Osteoblast (primary cell): ENCODE data around the gene GOLGA6L26. TPM values are rescaled to one million over a fixed set of nuclear protein-coding genes. Genes with fewer than 3 reads are reported as not detected.
"Not testable (repeated sequence)": the region's sequence is repeated elsewhere in the genome, so short reads cannot be mapped to it uniquely, and the experiment has no call there.

Experiments
- DNase-seq: peaks from one replicate; pipeline ENCODE4 v3.0.0; 2011; ENCODE audit warnings: low spot score, mixed read lengths; ENCODE audit not compliant: insufficient read length; ENCODE audit errors: missing footprints
- H2AFZ ChIP-seq: 2 replicates; pipeline ENCODE4 v1.6.0; 2011; ENCODE audit warnings: mild to moderate bottlenecking, low read length
- H3K27ac ChIP-seq: 2 replicates; pipeline ENCODE4 v1.5.1; 2011; ENCODE audit warnings: mild to moderate bottlenecking, low read depth, low read length, moderate library complexity
- H3K27me3 ChIP-seq: 2 replicates; pipeline ENCODE4 v1.6.0; 2012; ENCODE audit warnings: mild to moderate bottlenecking, control low read depth, inconsistent platforms, low read length, moderate library complexity; ENCODE audit not compliant: insufficient read depth
- H3K36me3 ChIP-seq: 2 replicates; pipeline ENCODE4 v1.5.1; 2011; ENCODE audit warnings: mild to moderate bottlenecking, low read length, control low read depth, moderate library complexity; ENCODE audit not compliant: insufficient read depth
- H3K4me1 ChIP-seq: 2 replicates; pipeline ENCODE4 v1.5.1; 2011; ENCODE audit warnings: mild to moderate bottlenecking, low read length, control low read depth, moderate library complexity; ENCODE audit not compliant: insufficient read depth
- H3K4me2 ChIP-seq: 2 replicates; pipeline ENCODE4 v1.6.0; 2011; ENCODE audit warnings: mild to moderate bottlenecking, low read length; ENCODE audit not compliant: insufficient read depth
- H3K4me3 ChIP-seq: fragments of 200-600 bp; sonication (generic); 3 replicates; pipeline ENCODE4 v1.5.1; 2012; ENCODE audit warnings: mild to moderate bottlenecking, low read length, inconsistent platforms; ENCODE audit not compliant: insufficient read depth
- H3K79me2 ChIP-seq: 2 replicates; pipeline ENCODE4 v1.6.0; 2012; ENCODE audit warnings: mild to moderate bottlenecking, low read length, control low read depth, inconsistent platforms; ENCODE audit not compliant: insufficient read depth
- H3K9me3 ChIP-seq: 2 replicates; pipeline ENCODE4 v1.5.1; 2011; ENCODE audit warnings: low read depth, low read length, control low read depth
- H4K20me1 ChIP-seq: 2 replicates; pipeline ENCODE4 v1.6.0; 2012; ENCODE audit warnings: mild to moderate bottlenecking, low read length, control low read depth; ENCODE audit not compliant: insufficient read depth
- total RNA-seq: library from RNA; depleted of rRNA; stranded (reverse); fragments of >200 nt; gene quantifications from 2 replicates; pipeline ENCODE4 v1.2.3, GENCODE V29; 2012

The GOLGA6L26 gene, protein sequence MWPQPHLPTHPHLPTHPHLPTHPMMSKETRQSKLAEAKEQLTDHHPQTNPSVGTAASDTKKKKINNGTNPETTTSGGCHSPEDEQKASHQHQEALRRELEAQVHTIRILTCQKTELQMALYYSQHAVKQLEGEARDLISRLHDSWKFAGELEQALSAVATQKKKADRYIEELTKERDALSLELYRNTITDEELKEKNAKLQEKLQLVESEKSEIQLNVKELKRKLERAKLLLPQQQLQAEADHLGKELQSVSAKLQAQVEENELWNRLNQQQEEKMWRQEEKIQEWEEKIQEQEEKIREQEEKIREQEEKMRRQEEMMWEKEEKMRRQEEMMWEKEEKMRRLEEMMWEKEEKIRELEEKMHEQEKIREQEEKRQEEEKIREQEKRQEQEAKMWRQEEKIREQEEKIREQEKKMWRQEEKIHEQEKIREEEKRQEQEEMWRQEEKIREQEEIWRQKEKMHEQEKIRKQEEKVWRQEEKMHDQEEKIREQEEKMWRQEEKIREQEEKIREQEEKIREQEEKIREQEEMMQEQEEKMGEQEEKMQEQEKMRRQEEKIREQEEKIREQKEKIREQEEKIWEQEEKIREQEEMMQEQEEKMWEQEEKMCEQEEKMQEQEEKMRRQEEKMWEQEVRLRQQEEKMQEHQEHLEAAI
- not detected in 2 replicates for total RNA-seq

DNA sequence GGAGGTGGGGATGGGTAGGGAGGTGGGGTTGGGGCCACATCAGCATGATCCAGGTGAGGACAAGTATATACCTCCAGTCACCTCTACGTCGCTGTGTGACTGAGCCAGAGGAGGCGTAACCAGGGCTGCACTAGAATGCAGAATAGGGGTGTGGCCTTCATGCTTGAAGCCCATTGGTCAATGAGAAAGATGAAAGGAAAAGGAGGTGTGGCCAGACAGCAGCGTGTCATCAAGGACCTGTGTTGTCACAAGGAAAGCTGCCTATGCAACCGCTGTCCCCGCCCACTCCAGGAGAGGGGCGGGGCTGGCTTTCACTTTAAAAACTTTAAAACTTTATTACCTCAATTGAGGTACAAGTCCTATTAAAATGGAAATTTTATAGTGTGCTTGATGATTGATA, at the start of gene GOLGA6L26:
GOLGA6L26 (minus strand) TSS at position 101 of the 400 bp plus-strand sequence; CDS start at position 40, 61 bp downstream.
- not testable (repeated sequence) for H3K27ac ChIP-seq, H3K4me3 ChIP-seq, H3K4me2 ChIP-seq, H3K9me3 ChIP-seq, H2AFZ ChIP-seq, H3K79me2 ChIP-seq, H3K27me3 ChIP-seq, DNase-seq, H3K36me3 ChIP-seq, H3K4me1 ChIP-seq, H4K20me1 ChIP-seq

DNA sequence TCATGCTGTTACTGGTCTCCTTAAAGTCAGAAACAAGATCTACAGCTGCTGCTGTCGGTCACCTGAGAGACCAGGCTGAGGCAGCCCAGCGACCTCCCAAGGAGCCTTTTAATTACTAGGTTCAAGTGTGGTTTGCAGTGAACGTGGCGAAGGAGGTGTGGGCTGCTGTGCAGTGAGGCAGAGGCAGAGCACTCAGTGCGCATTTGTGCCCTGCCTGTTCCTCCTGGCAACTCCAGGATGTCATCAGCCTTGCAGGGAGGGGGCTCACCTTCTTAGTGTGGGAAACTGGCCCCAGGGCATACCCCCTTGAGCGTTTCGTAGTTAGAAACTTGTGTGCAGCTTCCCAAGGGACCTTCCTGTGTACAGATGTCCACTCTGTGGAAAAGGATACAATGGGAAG, 47.2 kb upstream of the GOLGA6L26 start:
- H4K20me1 ChIP-seq, H3K36me3 ChIP-seq, H3K9me3 ChIP-seq, H3K27me3 ChIP-seq, H3K4me1 ChIP-seq, H3K79me2 ChIP-seq, H3K27ac ChIP-seq, DNase-seq, H3K4me2 ChIP-seq, H2AFZ ChIP-seq, H3K4me3 ChIP-seq: not testable (repeated sequence)

DNA sequence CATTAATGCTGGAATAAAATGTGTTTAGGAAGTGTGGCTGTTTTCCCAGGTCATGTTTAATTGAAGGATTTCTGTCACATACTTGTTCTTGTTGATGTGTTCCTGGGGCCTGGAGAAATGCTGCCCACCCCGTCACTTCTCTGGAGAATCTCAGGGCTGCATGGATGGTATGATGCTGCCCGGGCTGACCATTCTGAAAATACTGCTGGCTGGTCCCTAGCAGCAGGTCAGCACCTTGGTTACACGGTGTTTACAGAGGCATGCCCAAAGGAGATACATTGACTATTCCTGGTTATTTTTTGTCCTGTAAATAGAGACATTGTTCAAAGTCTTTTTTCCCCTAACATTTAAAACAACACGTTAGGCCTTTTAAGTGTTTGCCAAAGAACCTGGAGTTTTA, 46.7 kb upstream of the GOLGA6L26 start:
- not testable (repeated sequence) for DNase-seq, H3K9me3 ChIP-seq, H3K27ac ChIP-seq, H3K4me1 ChIP-seq, H3K4me2 ChIP-seq, H3K27me3 ChIP-seq, H4K20me1 ChIP-seq, H2AFZ ChIP-seq, H3K79me2 ChIP-seq, H3K36me3 ChIP-seq, H3K4me3 ChIP-seq

DNA sequence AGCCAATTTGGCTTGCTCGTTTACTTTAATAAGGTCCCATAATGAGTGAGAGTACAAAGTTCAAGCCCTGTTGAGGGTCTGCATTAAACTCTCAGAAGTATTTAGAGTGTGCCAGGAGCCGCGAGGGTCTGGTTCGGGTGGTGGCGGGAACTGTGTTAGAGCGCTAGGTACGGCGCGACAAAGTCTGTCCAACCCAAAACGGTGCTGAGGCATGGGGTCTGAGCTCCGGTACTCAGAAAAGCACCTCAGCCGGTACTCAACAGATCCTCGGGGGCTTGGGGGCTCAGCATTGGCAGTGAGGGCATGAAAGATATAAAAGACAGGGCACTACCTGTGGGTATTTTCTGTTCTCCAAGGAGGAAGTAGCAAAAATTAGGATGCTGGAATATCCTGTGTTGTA, 45.0 kb upstream of the GOLGA6L26 start:
- H3K27ac ChIP-seq, H3K36me3 ChIP-seq, H3K4me2 ChIP-seq, DNase-seq, H3K4me3 ChIP-seq, H3K79me2 ChIP-seq, H3K27me3 ChIP-seq, H4K20me1 ChIP-seq, H3K4me1 ChIP-seq, H3K9me3 ChIP-seq, H2AFZ ChIP-seq: not testable (repeated sequence)

DNA sequence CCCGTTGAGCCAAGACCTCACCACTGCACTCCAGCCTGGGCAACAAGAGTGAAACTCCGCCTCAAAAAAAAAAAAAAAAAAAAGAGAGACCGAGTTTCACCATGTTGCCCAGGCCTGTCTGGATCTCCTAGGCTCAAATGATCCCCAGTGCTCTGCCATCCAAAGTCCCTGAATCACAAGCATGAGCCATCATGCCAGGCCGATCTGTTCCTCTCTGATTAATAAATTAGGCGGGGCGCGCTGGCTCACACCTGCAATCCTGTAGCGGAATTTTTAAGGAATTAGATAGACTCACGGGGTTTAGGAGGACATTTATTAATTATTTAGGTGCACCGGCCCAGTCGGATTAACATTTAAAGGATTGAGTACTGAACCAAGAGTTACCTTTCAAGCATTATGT, 40.2 kb upstream of the GOLGA6L26 start:
- H3K79me2 ChIP-seq, H3K9me3 ChIP-seq, H4K20me1 ChIP-seq, H3K27me3 ChIP-seq, H3K36me3 ChIP-seq, H3K4me1 ChIP-seq, DNase-seq, H3K4me3 ChIP-seq, H3K27ac ChIP-seq, H2AFZ ChIP-seq, H3K4me2 ChIP-seq: not testable (repeated sequence)

DNA sequence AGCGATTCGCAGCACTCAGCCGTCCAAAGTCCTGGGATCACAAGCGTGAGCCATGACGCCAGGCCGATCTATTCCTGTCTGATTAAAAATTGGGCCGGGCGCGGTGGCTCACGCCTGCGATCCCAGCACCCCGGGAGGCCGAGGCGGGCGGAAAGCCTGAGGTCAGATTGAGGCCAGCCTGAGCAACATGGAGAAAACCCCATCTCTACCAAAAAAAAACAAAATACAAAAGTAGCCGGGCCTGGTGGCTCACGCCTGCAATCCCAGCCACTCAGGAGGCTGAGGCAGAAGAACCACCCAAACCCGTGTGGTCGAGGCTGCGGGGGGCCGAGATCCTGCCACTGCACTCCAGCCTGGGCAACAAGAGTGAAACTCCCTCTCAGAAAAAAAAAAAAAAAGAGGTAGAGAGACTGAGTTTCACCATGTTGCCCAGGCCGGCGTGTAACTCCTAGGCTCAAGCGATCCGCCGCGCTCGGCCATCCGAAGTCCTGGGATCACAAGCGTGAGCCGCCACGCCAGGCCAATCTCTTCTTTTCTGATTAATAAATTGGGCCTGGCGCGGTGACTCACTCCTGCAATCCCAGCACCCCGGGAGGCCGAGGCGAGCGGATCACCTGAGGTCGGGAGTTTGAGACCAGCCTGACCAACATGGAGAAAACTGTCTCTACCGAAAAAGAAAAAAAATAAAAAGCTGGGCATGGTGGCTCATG, 39.0 kb upstream of the GOLGA6L26 start:
- H3K4me1 ChIP-seq, H4K20me1 ChIP-seq, H3K27me3 ChIP-seq, H3K36me3 ChIP-seq, H2AFZ ChIP-seq, H3K4me3 ChIP-seq, H3K27ac ChIP-seq, DNase-seq, H3K9me3 ChIP-seq, H3K79me2 ChIP-seq, H3K4me2 ChIP-seq: not testable (repeated sequence)
